HCT116 (cell line): Measurements from ENCODE around the gene GABRB3. TPM values are rescaled to one million over a fixed set of nuclear protein-coding genes. Genes with fewer than 3 reads are reported as not detected.

Experiments
- ATAC-seq: fragments of 200-7000 bp; cut with Tn5 transposase; 2 replicates; pipeline ENCODE4 v1.9.1; 2020; ENCODE audit warnings: mild to moderate bottlenecking, moderate library complexity
- BruUV-seq: library from RNA; stranded (reverse); fragments of 400-500 nt; replicated peaks from 2 replicates; lab custom pipeline; 2021; lab: Mats Ljungman, UMichigan
- CTCF ChIA-PET: fragments of 300-600 bp; sonication (Branson Sonifier 250); formaldehyde crosslinking; loops from one replicate; lab custom pipeline; 2021; ENCODE audit warnings: antibody characterized with exemption; lab: Charles Lee
- POLR2A ChIA-PET: fragments of 300-600, 350-600 bp; sonication (Branson Sonifier 250); formaldehyde crosslinking; loops from one replicate; lab custom pipeline; 2021; ENCODE audit warnings: antibody characterized with exemption; lab: Charles Lee
- RAD21 ChIA-PET, 2 experiments: fragments of 300-600 bp; sonication (Branson Sonifier 250); formaldehyde crosslinking; loops; one replicate each; lab custom pipeline; 2023; ENCODE audit warnings: low total read pairs in 2 of 2; ENCODE audit not compliant: uncharacterized antibody in 2 of 2, unreplicated experiment in 2 of 2, low non-redundant PET in 1 of 2; lab: Charles Lee
- DNase-seq: peaks from one replicate; pipeline ENCODE4 v3.0.0-alpha.2; 2010; ENCODE audit warnings: low read depth, low spot score
- H2AFZ ChIP-seq: fragments of 200-600 bp; shearing (Covaris generic), sonication (generic); 2 replicates; pipeline ENCODE4 v1.6.1; 2017; ENCODE audit warnings: low read depth, mixed run types, mixed read lengths, antibody characterized with exemption, low read length; ENCODE audit not compliant: poor library complexity, severe bottlenecking
- H3K27ac ChIP-seq: 2 replicates; pipeline ENCODE4 v1.5.1; 2012; ENCODE audit warnings: low read depth, low read length
- H3K27me3 ChIP-seq: fragments of 200-600 bp; sonication (generic); 2 replicates; pipeline ENCODE4 v1.6.1; 2016; ENCODE audit warnings: mixed run types, low read length, mixed read lengths; ENCODE audit not compliant: insufficient read depth
- H3K36me3 ChIP-seq, 2 experiments: fragments of 200-500 bp in 1 of 2; fragments of 200-600 bp in 1 of 2; sonication (Bioruptor generic) in 1 of 2; sonication (generic) in 1 of 2; 2 replicates each; pipeline versions ENCODE4 v1.5.1 to v1.6.1; 2014 to 2016; ENCODE audit warnings: low read length in 2 of 2, inconsistent platforms in 1 of 2, mixed read lengths in 1 of 2, mixed run types in 1 of 2; ENCODE audit not compliant: insufficient read depth in 2 of 2, control insufficient read depth in 1 of 2
- H3K4me1 ChIP-seq, 2 experiments: fragments of 200-600 bp in 1 of 2; sonication (generic) in 1 of 2; 2 replicates each; pipeline versions ENCODE4 v1.5.1 to v1.6.1; 2012 to 2017; ENCODE audit warnings: low read length in 2 of 2, inconsistent platforms in 1 of 2, mild to moderate bottlenecking in 1 of 2, mixed read lengths in 1 of 2, mixed run types in 1 of 2, moderate library complexity in 1 of 2; ENCODE audit not compliant: insufficient read depth in 2 of 2, control insufficient read depth in 1 of 2
- H3K4me2 ChIP-seq: fragments of 200-600 bp; sonication (generic); 2 replicates; pipeline ENCODE4 v1.6.1; 2017; ENCODE audit warnings: mixed run types, low read length, mixed read lengths
- H3K4me3 ChIP-seq, 2 experiments: fragments of 200-600 bp in 1 of 2; sonication (generic) in 1 of 2; replicated peaks in 1 of 2; 2 replicates each; pipeline ENCODE4 v1.5.1; 2011 to 2016; ENCODE audit warnings: low read length in 2 of 2, control low read depth in 1 of 2, low read depth in 1 of 2, mild to moderate bottlenecking in 1 of 2, mixed read lengths in 1 of 2, mixed run types in 1 of 2
- H3K79me2 ChIP-seq: fragments of 200-600 bp; sonication (generic); 2 replicates; pipeline ENCODE4 v1.6.1; 2017; ENCODE audit warnings: mild to moderate bottlenecking, mixed run types, low read length, moderate library complexity, mixed read lengths; ENCODE audit not compliant: insufficient read depth
- H3K9ac ChIP-seq: fragments of 200-600 bp; sonication (generic); 2 replicates; pipeline ENCODE4 v1.6.1; 2016; ENCODE audit warnings: low read length, mixed read lengths
- H3K9me2 ChIP-seq: fragments of 200-600 bp; sonication (generic), shearing (Covaris generic); 2 replicates; pipeline ENCODE4 v1.6.1; 2017; ENCODE audit warnings: mixed run types, mild to moderate bottlenecking, moderate library complexity; ENCODE audit not compliant: insufficient read depth
- H3K9me3 ChIP-seq, 2 experiments: fragments of 200-500 bp in 1 of 2; fragments of 200-600 bp in 1 of 2; sonication (Bioruptor generic) in 1 of 2; sonication (generic) in 1 of 2; 2 replicates each; pipeline ENCODE4 v1.6.1; 2014 to 2017; ENCODE audit warnings: low read length in 2 of 2, mixed read lengths in 2 of 2, inconsistent platforms in 1 of 2, low read depth in 1 of 2, mild to moderate bottlenecking in 1 of 2, mixed run types in 1 of 2, moderate library complexity in 1 of 2; ENCODE audit not compliant: control insufficient read depth in 1 of 2, insufficient read depth in 1 of 2
- H4K20me1 ChIP-seq: fragments of 200-600 bp; sonication (generic), shearing (Covaris generic); 2 replicates; pipeline ENCODE4 v1.6.1; 2017; ENCODE audit warnings: mixed run types, mild to moderate bottlenecking, moderate library complexity; ENCODE audit not compliant: insufficient read depth
- ATF3 ChIP-seq: IDR thresholded peaks from 2 replicates; pipeline ENCODE4 v1.6.1; 2012
- CBX3 ChIP-seq: IDR thresholded peaks from 2 replicates; pipeline ENCODE4 v1.6.1; 2012; ENCODE audit warnings: low read depth
- CEBPB ChIP-seq: IDR thresholded peaks from 2 replicates; pipeline ENCODE4 v1.6.1; 2012; ENCODE audit warnings: low read depth
- CTCF ChIP-seq, 3 experiments: fragments of 200-600 bp in 1 of 3; sonication (generic) in 1 of 3; IDR thresholded peaks in 2 of 3; conservative IDR thresholded peaks in 1 of 3; 2 replicates each; pipeline ENCODE4 v1.5.1; 2012 to 2017; ENCODE audit warnings: low read depth in 2 of 3, low read length in 2 of 3, antibody characterized with exemption in 1 of 3, borderline replicate concordance in 1 of 3, control low read depth in 1 of 3, mild to moderate bottlenecking in 1 of 3, mixed read lengths in 1 of 3, mixed run types in 1 of 3, moderate library complexity in 1 of 3; ENCODE audit not compliant: insufficient read depth in 1 of 3
- EGR1 ChIP-seq: IDR thresholded peaks from 2 replicates; pipeline ENCODE4 v1.6.1; 2012; ENCODE audit warnings: low read depth
- ELF1 ChIP-seq: IDR thresholded peaks from 2 replicates; pipeline ENCODE4 v1.6.1; 2012; ENCODE audit warnings: low read depth, borderline replicate concordance
- EZH2 ChIP-seq: fragments of 200-600 bp; sonication (generic); IDR thresholded peaks from 2 replicates; pipeline ENCODE4 v1.6.1; 2017; ENCODE audit warnings: antibody characterized with exemption, mixed run types
- EZH2phosphoT487 ChIP-seq: fragments of 200-600 bp; IDR thresholded peaks from 2 replicates; pipeline ENCODE4 v1.6.1; 2018; ENCODE audit warnings: antibody characterized with exemption, borderline replicate concordance
- JUND ChIP-seq: IDR thresholded peaks from 2 replicates; pipeline ENCODE4 v1.6.1; 2012
- POLR2A ChIP-seq: IDR thresholded peaks from 2 replicates; pipeline ENCODE4 v1.7.0; 2011; ENCODE audit warnings: borderline replicate concordance; ENCODE audit not compliant: insufficient read depth, insufficient read length; ENCODE audit errors: extremely low read depth
- POLR2AphosphoS5 ChIP-seq: IDR thresholded peaks from 2 replicates; pipeline ENCODE4 v1.6.1; 2011; ENCODE audit warnings: mild to moderate bottlenecking, low read depth, low read length, moderate library complexity
- REST ChIP-seq: IDR thresholded peaks from 2 replicates; pipeline ENCODE4 v1.6.1; 2012; ENCODE audit warnings: low read depth
- SRF ChIP-seq: IDR thresholded peaks from 2 replicates; pipeline ENCODE4 v1.6.1; 2012; ENCODE audit warnings: low read depth
- TCF7L2 ChIP-seq: IDR thresholded peaks from 2 replicates; pipeline ENCODE4 v1.7.0; 2011; ENCODE audit warnings: borderline replicate concordance, inconsistent platforms; ENCODE audit not compliant: insufficient read depth, insufficient read length; ENCODE audit errors: extremely low read depth
- YY1 ChIP-seq: IDR thresholded peaks from 2 replicates; pipeline ENCODE4 v1.6.1; 2011; ENCODE audit warnings: low read length, low read depth, moderate library complexity, mild to moderate bottlenecking; ENCODE audit not compliant: insufficient replicate concordance; ENCODE audit errors: extremely low read depth
- ZBTB33 ChIP-seq: IDR thresholded peaks from 2 replicates; pipeline ENCODE4 v1.6.1; 2011; ENCODE audit warnings: mild to moderate bottlenecking, low read length, moderate library complexity; ENCODE audit not compliant: insufficient replicate concordance; ENCODE audit errors: extremely low read depth
- ZFX ChIP-seq: fragments of 450-650 bp; IDR thresholded peaks from 2 replicates; pipeline ENCODE4 v1.6.1; 2017
- ZNF274 ChIP-seq: fragments of 200-500 bp; sonication (Bioruptor generic); IDR thresholded peaks from 2 replicates; pipeline ENCODE4 v1.6.1; 2014; ENCODE audit warnings: mild to moderate bottlenecking, low read depth, low read length, inconsistent platforms
- intact Hi-C: fragments of 100-400 bp; cut with micrococcal nuclease; formaldehyde crosslinking; loops from 2 replicates; pipeline ENCODE4 v1.10.0; 2022
- total RNA-seq: library from RNA; stranded (reverse); gene quantifications from one replicate; pipeline ENCODE4 v1.2.1, GENCODE V29; 2021; ENCODE audit not compliant: unreplicated experiment
- TF ChIP-seq, protein P1 (sequence below): IDR thresholded peaks from 2 replicates; pipeline ENCODE4 v1.6.1; 2012

Gene GABRB3
- total RNA-seq, 1 experiment from 2014 or later: 0.52 TPM

DNA sequence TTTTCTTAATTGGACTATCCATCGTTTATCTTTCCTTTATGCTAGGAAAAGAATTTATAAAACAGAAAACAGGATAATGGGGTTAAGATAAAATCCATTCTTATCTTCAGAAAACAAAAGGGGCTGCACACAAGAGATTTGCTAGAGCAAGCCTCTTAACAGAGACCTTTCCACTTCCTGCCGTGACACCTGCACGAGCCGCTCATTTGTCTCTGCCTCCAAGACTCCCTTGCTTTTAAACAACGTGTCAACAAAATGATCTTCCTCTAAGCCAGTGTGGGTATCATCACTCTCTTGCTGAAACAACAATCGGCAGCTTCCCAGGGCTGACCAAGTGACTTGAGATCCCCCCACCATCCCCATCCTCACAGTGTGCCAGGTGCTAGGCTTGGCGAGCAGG lies 33.1 kb downstream of the GABRB3 start:
- no peak overlapping the region for H3K27ac ChIP-seq
- H3K4me2 ChIP-seq: no peak overlapping the region
- no peaks in the 10 kb centered on the region for H3K9me2 ChIP-seq
- POLR2A ChIA-PET: no interaction called here
- no peaks in the 10 kb centered on the region for H3K27me3 ChIP-seq
- no peaks in the 10 kb centered on the region for H3K79me2 ChIP-seq
- H3K9me3 ChIP-seq: peaks cover 7 to 48% of the 10 kb centered on the region in 2 experiments; a peak in 2 of 4 replicates
- RAD21 ChIA-PET: no interaction called here
- intact Hi-C loops: no loop called here
- H3K4me1 ChIP-seq: no peaks in the 10 kb centered on the region
- DNase-seq: no peak
- TF ChIP-seq ELF1 (no peak), TCF7L2 (no peak), REST (no peak), YY1 (no peak), POLR2AphosphoS5 (no peak), ATF3 (no peak), EGR1 (no peak), ZBTB33 (no peak), ZNF274 (no peak), POLR2A (no peak), CEBPB (no peak), CBX3 (no peak), EZH2phosphoT487 (no peak), EZH2 (no peak), SRF (no peak), ZFX (no peak), JUND (no peak), CTCF (IDR thresholded peaks at IDR 0.05 in 2 of 3, conservative IDR thresholded peaks at IDR 0.05 in 1 of 3; ENCODE audit: borderline replicate concordance in 1 of 3, insufficient read depth in 1 of 3, low read depth in 2 of 3, low read length in 2 of 3) (no peak)
- TF ChIP-seq, protein P1, sequence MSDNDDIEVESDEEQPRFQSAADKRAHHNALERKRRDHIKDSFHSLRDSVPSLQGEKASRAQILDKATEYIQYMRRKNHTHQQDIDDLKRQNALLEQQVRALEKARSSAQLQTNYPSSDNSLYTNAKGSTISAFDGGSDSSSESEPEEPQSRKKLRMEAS: no peak
- TF ChIP-seq, all 23 proteins: peak for 0
- CTCF ChIA-PET: no interaction called here
- Histone ChIP-seq H4K20me1 (no peaks in the 10 kb centered on the region), H3K36me3 (no peaks in the 10 kb centered on the region), H3K9ac (no peak overlapping the region), H3K4me3 (no peak overlapping the region), H2AFZ (no peak overlapping the region)
- ATAC-seq: no peak
- BruUV-seq: no TSS peak
